ENCODE data around the gene PDE6D. TPM values are rescaled to one million over a fixed set of nuclear protein-coding genes. Genes with fewer than 3 reads are reported as not detected.
A peak's percentile ranks its signal among the peaks of the same experiment; 100 is the strongest.

Gene PDE6D
- total RNA-seq, 3 donors from 2014 or later: 24.2 to 28.5 (median 25.6) TPM

DNA sequence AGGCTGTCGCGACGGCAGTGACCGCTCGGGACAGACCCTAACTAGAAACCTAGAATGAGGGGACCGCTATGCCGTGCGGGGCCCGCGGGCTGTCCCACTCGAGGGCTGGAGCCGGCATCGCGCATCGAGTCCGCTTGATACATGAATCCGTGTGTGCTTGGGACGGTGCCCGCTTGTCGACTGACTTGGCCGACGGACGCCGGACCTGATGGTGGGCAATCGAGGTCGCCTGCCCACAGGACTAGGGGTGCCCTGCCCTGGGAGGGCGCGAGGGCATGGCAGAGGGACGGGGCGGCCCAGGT lies 73.5 kb downstream of the PDE6D start:
- no peaks in the 10 kb centered on the region for H3K9me3 ChIP-seq
- peak overlapping the region; percentile 96 to 100 (median 100) for H3K4me3 ChIP-seq
- intact Hi-C loops (cut with DNase I; ENCODE audit: low total_unique reads): no loop called here
- peak; percentile 73 to 76 for DNase-seq (ENCODE audit: low spot score in 2 of 2)
- H3K27me3 ChIP-seq: no peaks in the 10 kb centered on the region
- no peaks in the 10 kb centered on the region for H3K36me3 ChIP-seq
- peaks cover 6 to 7% of the 10 kb centered on the region in 2 donors for H3K4me1 ChIP-seq
- peak; percentile 15 for TF ChIP-seq POLR2A (IDR thresholded peaks at IDR 0.05)
- peak in 1 of 3 donors; percentile 21 for TF ChIP-seq POLR2AphosphoS5 (IDR thresholded peaks at IDR 0.05)
- TF ChIP-seq, protein P1, sequence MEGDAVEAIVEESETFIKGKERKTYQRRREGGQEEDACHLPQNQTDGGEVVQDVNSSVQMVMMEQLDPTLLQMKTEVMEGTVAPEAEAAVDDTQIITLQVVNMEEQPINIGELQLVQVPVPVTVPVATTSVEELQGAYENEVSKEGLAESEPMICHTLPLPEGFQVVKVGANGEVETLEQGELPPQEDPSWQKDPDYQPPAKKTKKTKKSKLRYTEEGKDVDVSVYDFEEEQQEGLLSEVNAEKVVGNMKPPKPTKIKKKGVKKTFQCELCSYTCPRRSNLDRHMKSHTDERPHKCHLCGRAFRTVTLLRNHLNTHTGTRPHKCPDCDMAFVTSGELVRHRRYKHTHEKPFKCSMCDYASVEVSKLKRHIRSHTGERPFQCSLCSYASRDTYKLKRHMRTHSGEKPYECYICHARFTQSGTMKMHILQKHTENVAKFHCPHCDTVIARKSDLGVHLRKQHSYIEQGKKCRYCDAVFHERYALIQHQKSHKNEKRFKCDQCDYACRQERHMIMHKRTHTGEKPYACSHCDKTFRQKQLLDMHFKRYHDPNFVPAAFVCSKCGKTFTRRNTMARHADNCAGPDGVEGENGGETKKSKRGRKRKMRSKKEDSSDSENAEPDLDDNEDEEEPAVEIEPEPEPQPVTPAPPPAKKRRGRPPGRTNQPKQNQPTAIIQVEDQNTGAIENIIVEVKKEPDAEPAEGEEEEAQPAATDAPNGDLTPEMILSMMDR (IDR thresholded peaks at IDR 0.05): no peak
- H3K27ac ChIP-seq: peak overlapping the region; percentile 100

DNA sequence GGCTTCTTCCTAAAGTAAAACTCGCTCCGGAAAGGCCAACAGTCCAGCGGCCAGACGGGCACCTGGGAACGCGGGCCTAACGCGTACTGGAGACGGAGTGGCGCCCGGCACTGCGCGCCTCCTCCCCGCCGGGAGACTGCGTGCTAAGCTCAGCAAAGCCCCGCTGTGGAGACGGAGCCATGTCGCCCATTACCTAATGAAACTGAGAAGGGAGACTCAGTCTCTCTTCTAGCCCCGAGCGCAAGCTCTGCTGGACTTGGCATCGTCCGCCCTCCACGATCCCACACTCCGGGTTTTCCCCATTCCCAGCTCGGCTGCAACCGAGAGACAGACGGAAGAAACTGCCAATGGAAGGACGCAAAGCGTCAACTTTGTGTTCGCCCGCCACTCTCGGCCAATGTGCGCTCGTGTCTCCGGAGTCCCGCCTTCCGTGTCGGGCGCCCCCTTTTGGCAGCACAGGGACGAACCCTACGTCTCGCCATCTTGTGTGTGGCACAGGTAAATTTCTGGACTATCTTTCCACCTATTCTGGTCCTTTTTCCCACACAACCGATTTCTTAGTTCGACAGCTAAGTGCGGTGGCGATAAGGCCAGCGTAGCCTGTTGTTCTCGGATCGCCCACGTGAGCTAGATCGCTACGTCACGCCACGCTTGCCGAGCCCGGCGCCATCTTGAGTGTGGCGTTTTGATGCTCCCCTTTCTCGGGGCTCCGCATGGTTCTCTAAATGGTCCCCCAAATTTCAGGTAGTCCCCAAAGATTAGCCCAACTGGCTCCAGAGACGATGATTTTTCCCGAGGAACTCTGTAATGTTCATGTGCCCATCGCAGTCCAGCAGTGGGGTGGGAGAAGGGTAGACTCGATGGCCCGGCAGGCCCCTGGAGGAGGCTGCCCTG lies 74.1 kb downstream of the PDE6D start:
- Histone ChIP-seq H3K4me3 (peak overlapping the region; percentile 96 to 100 (median 100)), H3K27ac (peak overlapping the region; percentile 100), H3K36me3 (no peaks in the 10 kb centered on the region), H3K27me3 (no peaks in the 10 kb centered on the region), H3K9me3 (no peaks in the 10 kb centered on the region), H3K4me1 (peaks cover 2 to 13% of the 10 kb centered on the region in 2 donors)
- TF ChIP-seq POLR2AphosphoS5 (IDR thresholded peaks at IDR 0.05) (peak; percentile 98 to 99 (median 99)), POLR2A (IDR thresholded peaks at IDR 0.05) (peak; percentile 89)
- TF ChIP-seq, protein P1 (IDR thresholded peaks at IDR 0.05): peak; percentile 74 to 86 (median 81)
- intact Hi-C loops (cut with DNase I; ENCODE audit: low total_unique reads): no loop called here
- DNase-seq (ENCODE audit: low spot score in 2 of 2): peak; percentile 99

DNA sequence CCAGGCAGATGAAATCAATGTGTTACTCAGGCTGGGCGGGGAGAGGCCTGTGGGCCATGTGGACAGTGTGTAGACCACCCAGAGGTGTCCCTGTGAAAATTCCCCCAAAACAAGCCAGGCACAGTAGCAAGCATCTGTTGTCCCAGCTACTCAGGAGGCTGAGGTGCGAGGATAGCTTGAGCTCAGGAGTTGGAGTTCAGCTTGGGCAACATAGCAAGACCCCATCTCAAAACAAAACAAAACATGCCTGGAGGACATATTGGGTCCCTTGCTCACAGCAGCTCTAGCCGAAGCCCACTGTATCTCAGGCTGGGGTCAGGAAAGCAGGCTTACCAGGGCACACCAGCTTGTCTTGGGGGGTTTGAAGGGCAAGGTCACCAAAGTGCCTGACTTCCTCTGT lies 77.1 kb downstream of the PDE6D start:
- H3K27ac ChIP-seq: peak overlapping the region; percentile 34 to 83
- H3K4me1 ChIP-seq: peaks cover 0 to 13% of the 10 kb centered on the region in 2 donors
- H3K4me3 ChIP-seq: no peak overlapping the region
- no peaks in the 10 kb centered on the region for H3K27me3 ChIP-seq
- DNase-seq (ENCODE audit: low spot score in 2 of 2): no peak
- TF ChIP-seq, protein P1 (IDR thresholded peaks at IDR 0.05): no peak
- TF ChIP-seq POLR2A (IDR thresholded peaks at IDR 0.05) (no peak), POLR2AphosphoS5 (IDR thresholded peaks at IDR 0.05) (no peak)
- H3K36me3 ChIP-seq: no peaks in the 10 kb centered on the region
- H3K9me3 ChIP-seq: no peaks in the 10 kb centered on the region
- intact Hi-C loops (cut with DNase I; ENCODE audit: low total_unique reads): no loop called here

DNA sequence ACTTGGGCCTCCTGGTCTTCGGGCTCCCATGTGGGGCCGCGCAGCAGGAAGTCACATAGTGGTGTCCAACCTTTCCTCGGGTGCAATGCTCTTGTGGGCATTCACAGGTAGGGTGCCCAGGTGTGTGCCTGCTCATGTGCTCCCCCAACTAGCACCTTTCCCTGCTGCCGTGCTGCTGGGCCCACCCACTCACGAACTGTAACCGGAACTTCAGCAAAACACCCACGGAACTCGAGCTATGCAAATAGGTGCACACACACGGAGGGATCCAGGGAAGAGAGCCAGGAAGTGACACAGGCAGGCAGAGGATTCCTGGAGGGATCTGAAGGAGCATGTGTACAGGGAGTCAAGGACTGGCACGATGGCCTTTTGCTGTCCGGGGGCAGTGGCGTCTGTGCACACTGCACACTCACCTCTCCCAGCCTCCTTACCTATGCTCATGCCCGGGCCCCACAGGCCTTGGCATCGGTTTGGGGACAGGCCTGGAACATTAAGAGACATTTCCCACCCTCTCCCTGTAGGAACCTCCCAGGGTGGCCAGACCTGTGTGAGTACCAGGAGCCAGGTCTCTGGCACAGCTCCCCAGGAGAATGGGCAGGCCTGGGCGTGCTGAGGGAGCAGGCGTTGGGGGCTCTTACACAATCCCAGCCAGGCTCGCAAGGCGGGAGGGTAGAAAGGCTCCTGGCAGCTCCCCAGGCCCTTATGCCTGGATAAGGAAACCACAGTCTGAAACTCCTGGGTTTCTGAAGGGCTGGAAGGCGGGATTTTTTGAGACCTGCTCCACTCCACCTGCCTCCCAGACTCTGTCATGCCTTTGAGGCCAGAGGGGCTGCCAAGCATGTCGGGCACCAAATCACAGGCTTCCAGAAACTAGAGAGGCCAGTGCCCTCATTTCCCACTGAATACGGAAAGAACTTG lies 79.4 kb downstream of the PDE6D start:
- Histone ChIP-seq H3K4me1 (peaks cover 0 to 13% of the 10 kb centered on the region in 2 donors), H3K27ac (peak overlapping the region; percentile 78 to 83)
- peak in 1 of 2 donors; percentile 92 for DNase-seq (ENCODE audit: low spot score in 2 of 2)

DNA sequence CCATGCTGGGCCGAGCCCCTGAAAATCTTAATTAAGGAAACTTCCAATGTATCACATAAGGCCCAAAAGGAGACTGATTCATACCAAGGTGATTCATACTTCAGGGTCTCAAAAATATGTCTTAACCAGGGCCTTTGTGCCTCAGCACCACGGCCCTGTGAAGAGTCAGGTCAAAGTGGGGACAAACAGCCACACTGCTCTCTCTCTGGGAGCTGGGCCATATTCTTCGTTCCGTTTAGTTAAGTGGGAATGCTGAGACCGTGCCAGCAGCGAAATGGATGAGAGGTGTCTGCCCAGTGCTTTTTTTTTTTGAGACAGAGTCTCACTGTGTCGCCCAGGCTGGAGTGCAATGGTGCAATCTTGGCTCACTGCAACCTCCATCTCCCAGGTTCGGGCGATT lies 82.1 kb downstream of the PDE6D start:
- no peak overlapping the region for H3K4me3 ChIP-seq
- TF ChIP-seq, protein P1 (IDR thresholded peaks at IDR 0.05): no peak
- TF ChIP-seq POLR2AphosphoS5 (IDR thresholded peaks at IDR 0.05) (no peak), POLR2A (IDR thresholded peaks at IDR 0.05) (no peak)
- H3K27me3 ChIP-seq: no peaks in the 10 kb centered on the region
- no peak for DNase-seq (ENCODE audit: low spot score in 2 of 2)
- intact Hi-C loops (cut with DNase I; ENCODE audit: low total_unique reads): no loop called here
- H3K27ac ChIP-seq: no peak overlapping the region
- no peaks in the 10 kb centered on the region for H3K36me3 ChIP-seq
- no peaks in the 10 kb centered on the region for H3K9me3 ChIP-seq
- peaks cover 0 to 7% of the 10 kb centered on the region in 2 donors for H3K4me1 ChIP-seq

More for the DNA sequence above, 79.4 kb downstream of the PDE6D start:
- Histone ChIP-seq H3K27me3 (no peaks in the 10 kb centered on the region), H3K36me3 (no peaks in the 10 kb centered on the region), H3K9me3 (no peaks in the 10 kb centered on the region), H3K4me3 (peak overlapping the region in 2 of 3 donors; percentile 10 to 42)
- intact Hi-C loops (cut with DNase I; ENCODE audit: low total_unique reads): no loop called here
- no peak for TF ChIP-seq POLR2A (IDR thresholded peaks at IDR 0.05)
- TF ChIP-seq POLR2AphosphoS5 (IDR thresholded peaks at IDR 0.05): peak in 1 of 3 donors; percentile 31
